Measurements from ENCODE around the gene RNU1-4.
"Not testable (repeated sequence)": the region's sequence is repeated elsewhere in the genome, so short reads cannot be mapped to it uniquely, and the experiment has no call there.

The RNU1-4 gene

GRCh38 chr1:16732254-16732896, 7.9 kb upstream of the RNU1-4 start:
- DNase-seq = not testable (repeated sequence)

GRCh38 chr1:16741230-16741629, 914 bp downstream of the RNU1-4 start:
- DNase-seq = not testable (repeated sequence)

- not testable (repeated sequence) for DNase-seq
Measured at GRCh38 chr1:16747660-16748059, 7.3 kb downstream of the RNU1-4 start.

- not testable (repeated sequence) for DNase-seq
Measured at GRCh38 chr1:16748710-16749109, 8.4 kb downstream of the RNU1-4 start.

- not testable (repeated sequence) for DNase-seq
Measured at GRCh38 chr1:16749910-16750888, 9.9 kb downstream of the RNU1-4 start.

- not testable (repeated sequence) for DNase-seq
Measured at GRCh38 chr1:16752770-16753169, 12.5 kb downstream of the RNU1-4 start.

- DNase-seq = not testable (repeated sequence)
Measured at GRCh38 chr1:16755385-16755784, 15.1 kb downstream of the RNU1-4 start.

- not testable (repeated sequence) for DNase-seq
Measured at GRCh38 chr1:16755932-16756331, 15.6 kb downstream of the RNU1-4 start.

GRCh38 chr1:16757574-16757973, 17.3 kb downstream of the RNU1-4 start:
- not testable (repeated sequence) for DNase-seq

GRCh38 chr1:16758060-16758459, 17.7 kb downstream of the RNU1-4 start:
- DNase-seq = not testable (repeated sequence)

- not testable (repeated sequence) for DNase-seq
Measured at GRCh38 chr1:16759041-16759493, 18.8 kb downstream of the RNU1-4 start.

- not testable (repeated sequence) for DNase-seq
Measured at GRCh38 chr1:16759650-16760455, 19.5 kb downstream of the RNU1-4 start.

- DNase-seq = not testable (repeated sequence)
Measured at GRCh38 chr1:16760456-16760765, 20.1 kb downstream of the RNU1-4 start.

- DNase-seq = not testable (repeated sequence)
Measured at GRCh38 chr1:16760801-16761200, 20.5 kb downstream of the RNU1-4 start.

GRCh38 chr1:16764248-16764819, 24.0 kb downstream of the RNU1-4 start:
- DNase-seq = not testable (repeated sequence)

- not testable (repeated sequence) for DNase-seq
Measured at GRCh38 chr1:16764820-16765655, 24.7 kb downstream of the RNU1-4 start.

- DNase-seq = not testable (repeated sequence)
Measured at GRCh38 chr1:16765731-16766605, 25.7 kb downstream of the RNU1-4 start.

- DNase-seq = not testable (repeated sequence)
Measured at GRCh38 chr1:16766689-16767256, 26.5 kb downstream of the RNU1-4 start.

- not testable (repeated sequence) for DNase-seq
Measured at GRCh38 chr1:16770139-16770759, 29.9 kb downstream of the RNU1-4 start.
